ENCODE results near the gene VGLL4.

- no peak for TF ChIP-seq CTCF (IDR thresholded peaks at IDR 0.05)
- no peak for TF ChIP-seq POLR2A (IDR thresholded peaks at IDR 0.05)
Measured at GRCh38 chr3:11592445-11593298, 51.0 kb downstream of the VGLL4 start.
